Sigmoid colon (tissue), 7 donors: ENCODE data around the gene TLR7. TPM values are rescaled to one million over a fixed set of nuclear protein-coding genes. Genes with fewer than 3 reads are reported as not detected.

ENCODE experiments used
- DNase-seq: peaks from one replicate; pipeline ENCODE4 v3.0.0-alpha.2; 2019
- H3K27ac ChIP-seq, 4 donors: fragments of 200-600 bp; sonication (generic); one replicate each; pipeline ENCODE4 v1.5.1; 2016 to 2019; ENCODE audit warnings: mild to moderate bottlenecking in 1 of 4
- H3K27me3 ChIP-seq, 3 donors: fragments of 200-600 bp; sonication (generic); one replicate each; pipeline ENCODE4 v1.5.1; 2019; ENCODE audit warnings: mild to moderate bottlenecking in 1 of 3
- H3K36me3 ChIP-seq, 4 donors: fragments of 200-600 bp; sonication (generic); one replicate each; pipeline ENCODE4 v1.5.1; 2016 to 2019
- H3K4me1 ChIP-seq, 4 donors: fragments of 200-600 bp; sonication (generic); one replicate each; pipeline ENCODE4 v1.5.1; 2017 to 2019
- H3K4me3 ChIP-seq, 4 donors: fragments of 200-600 bp; sonication (generic); one replicate each; pipeline ENCODE4 v1.5.1; 2017 to 2019; ENCODE audit warnings: mild to moderate bottlenecking in 2 of 4, moderate library complexity in 1 of 4
- H3K9me3 ChIP-seq, 4 donors: fragments of 200-600 bp in 3 of 4; sonication (generic) in 3 of 4; one replicate each; pipeline versions ENCODE4 v1.5.1 to v1.6.1; 2013 to 2019
- EP300 ChIP-seq, 4 donors: sonication (generic); formaldehyde crosslinking; IDR thresholded peaks; one replicate each; pipeline ENCODE4 v1.6.1; 2017; ENCODE audit warnings: antibody characterized with exemption in 4 of 4
- POLR2A ChIP-seq, 2 donors: fragments of 450-650 bp; IDR thresholded peaks; one replicate each; pipeline ENCODE4 v1.6.1; 2016; ENCODE audit warnings: antibody characterized with exemption in 2 of 2, mild to moderate bottlenecking in 2 of 2, moderate library complexity in 2 of 2
- POLR2AphosphoS5 ChIP-seq, 4 donors: sonication (generic); formaldehyde crosslinking; IDR thresholded peaks; one replicate each; pipeline ENCODE4 v1.6.1; 2017; ENCODE audit warnings: antibody characterized with exemption in 4 of 4
- WGBS, 2 donors: extraction: QIAGEN DNeasy Blood & Tissue Kit; methylation state at CpG; one replicate each; pipeline ENCODE4 v1.1.7; 2013; 5-methylcytosine and 5-hydroxymethylcytosine counted together
- intact Hi-C: fragments of 100-400 bp; cut with DNase I; formaldehyde crosslinking; loops from one replicate; pipeline ENCODE4 v1.15.1; 2023
- polyA plus RNA-seq, 3 donors: library from polyadenylated mRNA; stranded (reverse); fragments of 200-250 nt; gene quantifications; one replicate each; pipeline ENCODE4 v1.2.3, GENCODE V29; 2013
- total RNA-seq, 4 donors: library from RNA; depleted of rRNA; stranded (reverse); fragments of >200 nt; gene quantifications; one replicate each; pipeline ENCODE4 v1.1.0, GENCODE V29; 2016
- TF ChIP-seq, protein P1 (sequence below), 4 experiments: fragments of 450-650 bp in 3 of 4; fragments of 200-600 bp in 1 of 4; IDR thresholded peaks; one replicate each; pipeline ENCODE4 v1.5.1; 2016 to 2019; ENCODE audit warnings: antibody characterized with exemption in 4 of 4, mild to moderate bottlenecking in 3 of 4, moderate library complexity in 2 of 4
- donor health status: healthy with polysubstance abuse.
- donor health status: Bipolar disorder and iron deficiency.
- donor health status: healthy.

Gene TLR7
- total and polyA plus RNA-seq, 7 donors, result under 0.01 to 2.3 (median 0.54) TPM

DNA sequence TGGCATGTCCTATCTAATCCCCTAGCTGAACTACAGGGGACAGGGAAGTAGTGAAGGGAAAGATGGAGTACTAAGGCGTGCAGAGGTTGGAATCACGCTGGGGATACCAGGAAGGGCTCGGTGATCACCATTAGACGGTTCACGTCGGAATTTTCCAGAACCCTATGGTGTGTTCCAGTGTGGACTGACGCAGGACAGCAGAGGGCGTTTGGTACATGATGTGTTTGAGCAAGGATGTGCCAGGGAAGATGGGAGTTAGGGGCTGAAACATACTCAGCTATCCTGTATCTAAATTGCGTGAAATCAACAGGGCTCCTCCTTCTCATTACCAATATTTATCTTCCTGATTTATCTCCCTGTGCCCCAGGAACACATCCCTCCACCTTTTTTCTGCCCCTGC lies 41.9 kb upstream of the TLR7 start:
- intact Hi-C loops, result no loop called here
- WGBS, 2 donors, result 84 to 86% methylated on average over 9 of the region's 9 CpGs

DNA sequence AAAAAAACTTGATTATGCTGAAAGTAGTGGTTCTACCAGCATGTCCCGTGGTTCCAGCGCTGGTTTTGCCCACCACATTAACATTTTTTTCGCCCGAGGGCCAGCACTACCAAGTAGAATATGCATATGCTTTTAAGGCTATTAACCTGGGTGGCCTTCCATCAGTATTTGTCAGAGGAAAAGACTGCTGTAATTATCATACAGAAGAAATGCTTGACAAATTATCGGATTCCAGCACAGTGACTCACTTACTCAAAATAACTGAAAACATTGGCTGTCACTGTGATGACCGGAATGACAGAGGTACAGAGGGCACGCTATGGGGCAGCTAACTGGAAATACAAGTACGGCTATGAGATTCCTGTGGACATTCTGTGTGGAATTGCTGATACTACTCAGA lies 41.1 kb upstream of the TLR7 start:
- no peak for DNase-seq
- Histone ChIP-seq H3K27me3 (no peaks in the 10 kb centered on the region), H3K27ac (no peak overlapping the region), H3K9me3 (no peaks in the 10 kb centered on the region), H3K4me1 (no peaks in the 10 kb centered on the region), H3K36me3 (peaks cover 0 to 14% (median 0%) of the 10 kb centered on the region in 4 donors), H3K4me3 (no peak overlapping the region)
- intact Hi-C loops, result no loop called here
- 95 to 97% methylated on average over 8 of the region's 8 CpGs for WGBS, 2 donors
- no peak for TF ChIP-seq EP300 (IDR thresholded peaks at IDR 0.05)
- TF ChIP-seq, protein P1, sequence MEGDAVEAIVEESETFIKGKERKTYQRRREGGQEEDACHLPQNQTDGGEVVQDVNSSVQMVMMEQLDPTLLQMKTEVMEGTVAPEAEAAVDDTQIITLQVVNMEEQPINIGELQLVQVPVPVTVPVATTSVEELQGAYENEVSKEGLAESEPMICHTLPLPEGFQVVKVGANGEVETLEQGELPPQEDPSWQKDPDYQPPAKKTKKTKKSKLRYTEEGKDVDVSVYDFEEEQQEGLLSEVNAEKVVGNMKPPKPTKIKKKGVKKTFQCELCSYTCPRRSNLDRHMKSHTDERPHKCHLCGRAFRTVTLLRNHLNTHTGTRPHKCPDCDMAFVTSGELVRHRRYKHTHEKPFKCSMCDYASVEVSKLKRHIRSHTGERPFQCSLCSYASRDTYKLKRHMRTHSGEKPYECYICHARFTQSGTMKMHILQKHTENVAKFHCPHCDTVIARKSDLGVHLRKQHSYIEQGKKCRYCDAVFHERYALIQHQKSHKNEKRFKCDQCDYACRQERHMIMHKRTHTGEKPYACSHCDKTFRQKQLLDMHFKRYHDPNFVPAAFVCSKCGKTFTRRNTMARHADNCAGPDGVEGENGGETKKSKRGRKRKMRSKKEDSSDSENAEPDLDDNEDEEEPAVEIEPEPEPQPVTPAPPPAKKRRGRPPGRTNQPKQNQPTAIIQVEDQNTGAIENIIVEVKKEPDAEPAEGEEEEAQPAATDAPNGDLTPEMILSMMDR (IDR thresholded peaks at IDR 0.05), result no peak
- TF ChIP-seq POLR2A (IDR thresholded peaks at IDR 0.05), result no peak
- no peak for TF ChIP-seq POLR2AphosphoS5 (IDR thresholded peaks at IDR 0.05)

More for the DNA sequence above, 41.9 kb upstream of the TLR7 start:
- H3K27me3 ChIP-seq, result no peaks in the 10 kb centered on the region
- no peak for DNase-seq
- peaks cover 0 to 14% (median 0%) of the 10 kb centered on the region in 4 donors for H3K36me3 ChIP-seq
- peaks cover 0 to 6% (median 0%) of the 10 kb centered on the region in 4 donors for H3K4me1 ChIP-seq
- no peaks in the 10 kb centered on the region for H3K9me3 ChIP-seq
- no peak overlapping the region for H3K4me3 ChIP-seq
- no peak overlapping the region for H3K27ac ChIP-seq
- TF ChIP-seq EP300 (IDR thresholded peaks at IDR 0.05) (no peak), POLR2A (IDR thresholded peaks at IDR 0.05) (no peak), POLR2AphosphoS5 (IDR thresholded peaks at IDR 0.05) (no peak)
- TF ChIP-seq, protein P1 (IDR thresholded peaks at IDR 0.05), result no peak

- WGBS, 2 donors, result 42 to 46% methylated on average over 2 of the region's 2 CpGs
- Histone ChIP-seq H3K36me3 (no peaks in the 10 kb centered on the region), H3K9me3 (no peaks in the 10 kb centered on the region), H3K27ac (no peak overlapping the region), H3K4me1 (peaks cover 0 to 3% (median 0%) of the 10 kb centered on the region in 4 donors), H3K27me3 (no peaks in the 10 kb centered on the region), H3K4me3 (no peak overlapping the region)
- no peak for DNase-seq
- intact Hi-C loops, result no loop called here
- TF ChIP-seq, protein P1 (IDR thresholded peaks at IDR 0.05), result no peak
- TF ChIP-seq POLR2A (IDR thresholded peaks at IDR 0.05), result no peak
- no peak for TF ChIP-seq EP300 (IDR thresholded peaks at IDR 0.05)
- TF ChIP-seq POLR2AphosphoS5 (IDR thresholded peaks at IDR 0.05), result no peak
Measured at GRCh38 chrX:12843061-12843667, 23.7 kb upstream of the TLR7 start.

- peak overlapping the region in 1 of 4 donors; percentile 2 for H3K27ac ChIP-seq
- H3K4me1 ChIP-seq, result peaks cover 0 to 3% (median 0%) of the 10 kb centered on the region in 4 donors
- no peak for TF ChIP-seq EP300 (IDR thresholded peaks at IDR 0.05)
- TF ChIP-seq POLR2A (IDR thresholded peaks at IDR 0.05), result no peak
- TF ChIP-seq, protein P1 (IDR thresholded peaks at IDR 0.05), result no peak
- no peak for TF ChIP-seq POLR2AphosphoS5 (IDR thresholded peaks at IDR 0.05)
- H3K27me3 ChIP-seq, result no peaks in the 10 kb centered on the region
- no peaks in the 10 kb centered on the region for H3K9me3 ChIP-seq
- WGBS, 2 donors, result 11 to 19% methylated on average over 6 of the region's 6 CpGs
- H3K36me3 ChIP-seq, result no peaks in the 10 kb centered on the region
- H3K4me3 ChIP-seq, result no peak overlapping the region
- intact Hi-C loops, result no loop called here
- no peak for DNase-seq
Measured at GRCh38 chrX:12843668-12844279, 23.1 kb upstream of the TLR7 start.
